ENCODE data around the gene ZNF765.
"Not testable (repeated sequence)": the region's sequence is repeated elsewhere in the genome, so short reads cannot be mapped to it uniquely, and the experiment has no call there.

The ZNF765 gene

DNA sequence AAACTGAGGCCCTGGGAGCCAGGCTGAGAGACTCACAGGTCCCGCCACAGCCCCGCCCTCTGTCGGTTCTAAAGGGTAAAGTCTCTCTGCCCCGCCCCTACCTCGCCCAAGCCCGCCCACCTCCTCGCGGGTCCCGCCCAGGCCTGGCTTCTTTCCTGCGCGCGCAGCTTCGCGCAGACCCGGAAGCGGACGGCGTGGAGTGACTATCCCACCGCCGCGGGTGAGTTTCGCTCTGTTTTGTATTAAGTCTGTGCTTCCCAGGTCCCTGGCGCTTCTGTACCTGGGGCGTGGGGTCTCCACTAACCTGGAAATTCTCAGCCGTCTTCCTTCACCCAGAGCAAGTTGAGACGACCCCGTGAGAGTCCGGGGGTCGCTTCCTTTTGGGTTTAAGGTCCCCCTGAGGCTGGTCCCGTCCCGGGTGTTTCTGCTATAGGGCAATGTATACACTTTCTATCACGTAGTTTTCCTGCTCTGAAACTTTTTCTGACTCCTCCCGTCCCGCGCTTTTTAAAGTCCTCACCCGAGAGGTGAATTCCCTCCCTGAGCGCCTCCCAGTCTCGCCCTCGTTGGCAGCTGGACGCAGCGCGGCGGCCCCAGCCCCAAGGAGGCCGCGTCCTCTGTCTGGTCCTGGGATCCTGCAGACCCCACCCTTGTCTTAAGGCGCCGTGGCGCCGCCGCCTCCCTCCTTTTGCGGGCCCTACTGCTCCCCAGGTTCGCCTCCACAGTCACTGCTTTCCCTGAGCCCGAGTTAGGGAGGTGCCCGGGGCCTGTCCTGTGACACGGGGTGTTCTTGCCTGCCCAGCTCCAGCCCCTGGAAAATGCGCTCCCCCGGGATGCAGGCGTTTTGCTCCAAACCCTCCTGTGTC, at the start of gene ZNF765:
Gene ZNF765, plus strand, starts transcription at position 176 of the 866 bp plus-strand sequence. CDS start 2,867 bp downstream, outside the sequence.
- peak; percentile 88 to 98 (median 96) for DNase-seq (ENCODE audit: low read depth in 4 of 4, low spot score in 1 of 4)

DNA sequence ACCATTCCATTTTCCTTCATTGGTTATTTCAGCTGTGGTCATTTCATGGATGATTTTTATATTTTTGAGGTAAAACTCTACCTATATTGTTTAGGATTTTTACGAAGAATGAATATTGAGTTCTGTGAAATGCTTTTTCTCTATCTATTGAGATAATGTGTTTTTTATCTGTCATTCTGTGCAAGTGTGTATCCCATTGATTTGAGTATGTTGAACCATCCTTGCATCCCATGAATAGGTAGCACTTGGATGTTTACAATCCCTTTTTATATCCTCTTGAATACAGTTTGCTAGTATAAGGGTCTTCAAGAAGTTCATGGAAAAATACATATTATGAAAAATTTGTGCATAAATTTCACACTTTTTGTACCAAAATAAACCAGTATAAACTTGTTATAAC, 39.2 kb upstream of the ZNF765 start:
- no peak for DNase-seq (ENCODE audit: low read depth in 4 of 4, low spot score in 1 of 4)

DNA sequence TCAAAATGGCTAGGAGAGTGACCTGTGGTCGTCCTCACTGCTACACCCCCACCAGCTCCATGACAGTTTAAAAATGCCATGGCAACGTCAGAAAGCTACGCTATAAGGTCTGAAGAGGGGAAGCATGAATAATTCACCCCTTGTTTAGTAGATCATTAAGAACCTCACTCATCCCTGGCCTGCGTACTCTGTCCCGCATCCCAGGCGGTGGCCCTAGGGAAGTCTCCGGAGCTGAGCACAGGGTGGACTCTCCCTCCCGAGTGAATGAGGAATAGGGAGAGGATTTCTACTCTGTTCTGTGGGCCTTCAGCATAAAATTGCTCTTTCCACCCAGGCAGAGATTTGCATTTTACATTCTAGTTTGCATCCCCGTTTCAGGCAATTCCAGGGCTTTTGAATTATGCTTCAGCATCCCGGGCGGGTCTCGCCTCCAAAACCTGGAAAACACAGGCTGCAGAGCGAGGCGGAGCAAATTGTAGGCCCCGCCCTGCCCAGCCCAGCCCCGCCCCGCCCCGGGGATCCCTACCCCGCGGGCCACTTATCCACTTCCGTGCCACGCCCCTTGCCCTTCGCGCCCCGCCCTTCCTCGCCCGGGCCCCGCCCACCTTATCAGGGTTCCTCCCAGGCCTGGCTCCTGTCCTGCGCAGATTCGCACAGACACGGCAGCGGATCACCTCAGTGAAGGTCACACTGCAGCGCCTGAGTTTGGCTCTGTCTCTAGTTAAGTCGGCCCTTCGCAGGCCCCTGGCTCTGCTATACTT, 36.9 kb upstream of the ZNF765 start:
- DNase-seq (ENCODE audit: low read depth in 4 of 4, low spot score in 1 of 4) = no peak

DNA sequence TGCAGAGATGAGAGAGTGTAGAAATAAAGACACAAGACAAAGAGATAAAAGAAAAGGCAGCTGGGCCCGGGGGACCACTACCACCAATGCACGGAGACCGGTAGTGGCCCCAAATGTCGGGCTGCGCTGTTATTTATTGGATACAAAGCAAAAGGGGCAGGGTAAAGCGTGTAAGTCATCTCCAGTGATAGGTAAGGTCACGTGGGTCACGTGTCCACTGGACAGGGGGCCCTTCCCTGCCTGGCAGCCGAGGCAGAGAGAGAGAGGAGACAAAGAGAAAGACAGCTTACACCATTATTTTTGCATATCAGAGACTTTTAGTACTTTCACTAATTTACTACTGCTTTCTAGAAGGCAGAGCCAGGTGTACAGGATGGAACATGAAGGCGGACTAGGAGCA, 34.9 kb upstream of the ZNF765 start:
- DNase-seq (ENCODE audit: low read depth in 4 of 4, low spot score in 1 of 4) = not testable (repeated sequence)

DNA sequence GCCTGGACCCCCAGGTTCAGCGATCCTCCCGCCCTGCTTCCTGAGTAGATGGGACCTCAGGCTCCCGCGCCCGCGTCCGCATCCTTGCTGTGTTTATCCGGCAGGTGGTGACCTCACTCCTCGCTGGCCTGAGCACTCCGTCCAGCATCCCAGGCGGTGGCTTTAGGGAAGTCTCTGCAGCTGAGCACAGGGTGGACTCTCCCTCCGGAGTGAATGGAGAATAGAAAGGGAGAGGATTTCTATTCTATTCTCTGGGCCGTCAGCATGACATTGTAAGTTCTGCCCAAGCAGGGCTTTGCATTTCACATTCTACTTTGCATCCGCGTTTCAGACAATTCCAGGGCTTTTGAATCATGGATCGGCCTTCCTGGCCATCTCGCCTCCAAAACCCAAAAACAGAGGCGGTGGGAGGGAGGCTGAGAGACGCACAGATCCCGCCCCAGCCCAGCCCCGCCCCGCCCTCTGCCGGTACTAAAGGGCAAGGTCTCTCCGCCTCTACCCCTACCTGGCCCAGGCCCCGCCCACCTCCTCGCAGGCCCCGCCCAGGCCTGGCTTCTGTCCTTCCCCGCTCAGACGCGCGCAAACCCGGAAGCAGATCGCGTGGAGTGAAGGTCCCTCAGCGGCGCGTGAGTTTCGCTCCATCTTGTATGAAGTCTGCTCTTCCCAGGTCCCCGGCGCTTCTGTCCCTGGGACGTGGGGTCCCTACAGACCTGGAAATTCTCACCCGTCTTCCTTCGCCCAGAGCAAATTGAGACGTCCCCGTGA, 29.6 kb upstream of the ZNF765 start, which contains the start of gene ZNF525:
Gene ZNF525, plus strand, starts transcription at position 572 of the 765 bp plus-strand sequence. CDS start 6,577 bp downstream, outside the sequence.
- peak; percentile 90 to 96 (median 94) for DNase-seq (ENCODE audit: low read depth in 4 of 4, low spot score in 1 of 4)

DNA sequence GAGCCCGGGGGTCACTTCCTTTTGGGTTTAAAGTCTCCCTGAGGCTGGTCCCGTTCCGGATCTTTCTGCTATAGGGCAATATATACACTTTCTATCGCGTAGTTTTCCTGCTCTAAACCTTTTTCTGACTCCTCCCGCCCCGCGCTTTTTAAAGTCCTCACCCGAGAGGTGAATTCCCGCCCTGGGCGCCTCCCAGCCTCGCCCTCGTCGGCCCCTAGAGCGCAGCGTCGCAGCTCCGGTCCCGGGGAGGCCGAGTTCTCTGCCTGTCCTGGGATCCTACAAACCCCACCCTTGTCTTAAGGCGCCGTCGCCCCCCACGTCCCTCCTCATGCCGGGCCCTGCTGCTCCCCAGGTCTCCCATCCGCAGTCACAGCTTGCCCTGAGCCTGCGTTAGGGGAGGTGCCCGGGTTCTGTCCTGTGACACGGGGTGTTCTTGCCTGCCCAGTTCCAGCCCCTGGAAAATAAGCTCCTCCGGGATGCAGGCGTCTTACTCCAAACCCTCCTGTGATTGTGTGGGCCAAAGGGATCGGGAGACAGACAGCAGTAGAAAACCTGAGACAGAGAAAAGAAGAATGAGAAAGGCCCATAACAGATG, 29.0 kb upstream of the ZNF765 start:
- DNase-seq (ENCODE audit: low read depth in 4 of 4, low spot score in 1 of 4) = peak; percentile 1 to 24 (median 11)

DNA sequence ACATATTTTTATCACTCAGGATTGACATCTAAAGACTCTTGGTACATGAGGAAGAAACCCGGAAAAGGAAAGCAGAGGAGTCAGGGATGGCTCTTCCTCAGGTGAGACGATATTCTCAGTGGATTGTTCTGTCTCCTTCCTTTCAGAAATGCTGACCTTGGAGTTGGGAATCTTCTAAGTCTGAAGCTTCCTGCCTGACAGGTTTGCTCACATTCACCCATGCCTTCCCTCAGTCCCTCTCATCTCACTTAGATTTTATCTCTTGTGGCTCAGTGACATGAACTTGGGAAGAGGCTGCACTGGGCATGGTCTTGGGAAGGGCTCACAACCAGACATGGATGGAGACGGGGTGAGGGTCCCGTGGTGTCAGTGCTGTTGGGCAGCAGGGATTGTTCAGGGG, 22.8 kb upstream of the ZNF765 start:
- no peak for DNase-seq (ENCODE audit: low read depth in 4 of 4, low spot score in 1 of 4)

DNA sequence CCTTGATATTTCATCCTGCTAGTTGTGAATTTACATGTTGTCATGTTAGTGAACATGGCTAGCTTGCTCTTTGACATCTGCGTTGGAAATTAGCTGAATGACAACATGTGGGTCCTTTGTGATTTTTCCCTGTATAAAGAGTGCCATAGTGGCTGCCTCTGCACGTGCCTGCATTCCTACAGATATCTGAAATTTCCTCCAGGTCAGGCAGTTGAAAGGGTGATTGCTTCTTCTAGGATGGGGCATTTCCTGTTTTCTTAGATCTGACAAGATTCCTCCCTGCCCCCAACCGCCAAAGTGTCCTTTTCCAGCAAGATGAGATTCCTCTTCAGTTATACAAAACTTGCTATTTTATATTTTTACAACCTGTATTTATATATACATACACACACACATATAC, 20.7 kb upstream of the ZNF765 start:
- no peak for DNase-seq (ENCODE audit: low read depth in 4 of 4, low spot score in 1 of 4)

DNA sequence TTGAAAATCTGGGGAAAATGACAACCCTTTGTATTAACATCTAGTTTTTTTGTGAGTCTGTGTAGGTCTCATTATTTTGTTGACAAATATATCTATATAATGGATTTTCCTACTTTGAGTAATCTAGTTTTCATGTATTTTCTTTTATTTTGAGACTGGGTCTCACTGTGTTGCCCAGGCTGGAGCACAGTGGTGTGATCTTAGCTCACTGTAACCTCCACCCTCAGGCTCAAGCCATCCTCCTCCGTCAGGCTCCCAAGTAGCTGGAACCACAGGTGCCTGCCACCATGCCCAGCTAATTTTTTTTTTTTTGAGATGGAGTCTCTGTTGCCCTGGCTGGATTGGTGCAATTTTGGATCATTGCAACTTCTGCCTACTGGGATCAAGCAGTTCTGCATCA, 20.2 kb upstream of the ZNF765 start:
- no peak for DNase-seq (ENCODE audit: low read depth in 4 of 4, low spot score in 1 of 4)

DNA sequence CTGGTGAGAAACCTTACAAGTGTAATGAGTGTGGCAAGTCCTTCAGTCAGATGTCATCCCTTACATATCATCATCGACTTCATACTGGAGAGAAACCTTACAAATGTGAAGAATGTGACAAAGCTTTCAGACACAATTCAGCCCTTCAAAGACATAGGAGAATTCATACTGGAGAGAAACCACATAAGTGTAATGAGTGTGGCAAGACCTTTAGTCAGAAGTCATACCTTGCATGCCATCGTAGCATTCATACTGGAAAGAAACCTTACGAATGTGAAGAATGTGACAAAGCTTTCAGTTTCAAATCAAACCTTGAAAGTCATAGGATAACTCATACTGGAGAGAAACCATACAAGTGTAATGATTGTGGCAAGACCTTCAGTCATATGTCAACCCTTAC, 13.6 kb upstream of the ZNF765 start:
- no peak for DNase-seq (ENCODE audit: low read depth in 4 of 4, low spot score in 1 of 4)

DNA sequence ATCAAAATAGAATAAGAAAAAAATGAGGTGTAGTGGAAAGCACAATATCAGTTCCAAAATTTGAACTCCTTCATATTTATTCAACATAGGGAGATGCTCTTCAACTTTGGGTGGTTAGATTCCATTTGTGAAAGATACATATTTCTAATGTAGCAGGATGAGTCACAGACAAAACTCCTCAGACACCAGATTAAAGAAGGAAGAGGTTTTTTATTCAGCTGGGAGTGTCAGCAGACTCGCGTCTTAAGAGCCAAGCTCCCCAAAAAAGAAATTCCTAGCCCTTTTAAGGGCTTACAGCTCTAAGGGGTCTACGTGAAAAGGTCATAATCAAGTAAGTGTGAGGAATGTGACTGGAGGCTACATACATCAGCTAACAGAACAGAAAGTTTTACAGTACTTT, 6.8 kb upstream of the ZNF765 start:
- no peak for DNase-seq (ENCODE audit: low read depth in 4 of 4, low spot score in 1 of 4)

DNA sequence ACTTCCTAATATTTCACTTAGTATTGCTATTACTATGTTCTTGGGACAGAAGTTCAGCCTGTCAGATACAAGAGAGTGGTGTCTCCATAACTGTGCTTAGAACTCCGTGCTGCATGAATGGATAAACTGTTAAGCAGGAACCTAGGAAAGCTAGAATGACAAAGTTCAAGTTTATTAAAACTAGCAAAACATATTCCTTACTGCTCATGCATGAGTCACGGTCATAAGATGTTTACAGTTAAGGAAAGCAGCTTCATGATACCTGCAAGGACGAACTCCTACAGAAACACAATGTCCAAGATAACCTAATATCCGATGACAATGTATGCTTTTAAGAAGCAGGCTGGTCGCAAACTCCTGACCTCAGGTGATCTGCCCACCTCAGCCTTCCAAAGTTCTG, 6.0 kb upstream of the ZNF765 start:
- DNase-seq (ENCODE audit: low read depth in 4 of 4, low spot score in 1 of 4) = no peak

DNA sequence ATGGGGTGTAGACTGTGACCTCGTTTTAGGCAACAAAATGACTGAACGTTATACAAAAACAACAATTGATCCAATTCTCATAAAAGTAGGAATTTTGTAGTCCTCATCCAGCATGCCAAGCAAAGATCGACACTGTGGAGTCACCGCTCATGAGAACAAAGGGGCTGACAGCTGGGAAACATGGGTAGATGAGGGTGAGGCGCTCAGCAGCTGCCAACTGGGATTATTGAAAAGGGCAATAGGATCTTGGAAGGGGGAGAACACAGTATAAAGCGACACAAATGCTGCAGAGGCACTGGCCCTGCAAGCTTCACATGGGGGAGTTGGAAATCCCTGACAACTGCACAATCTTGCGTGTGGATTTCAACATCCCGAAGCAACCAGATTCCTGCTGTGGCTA, 5.4 kb upstream of the ZNF765 start:
- DNase-seq (ENCODE audit: low read depth in 4 of 4, low spot score in 1 of 4) = no peak

DNA sequence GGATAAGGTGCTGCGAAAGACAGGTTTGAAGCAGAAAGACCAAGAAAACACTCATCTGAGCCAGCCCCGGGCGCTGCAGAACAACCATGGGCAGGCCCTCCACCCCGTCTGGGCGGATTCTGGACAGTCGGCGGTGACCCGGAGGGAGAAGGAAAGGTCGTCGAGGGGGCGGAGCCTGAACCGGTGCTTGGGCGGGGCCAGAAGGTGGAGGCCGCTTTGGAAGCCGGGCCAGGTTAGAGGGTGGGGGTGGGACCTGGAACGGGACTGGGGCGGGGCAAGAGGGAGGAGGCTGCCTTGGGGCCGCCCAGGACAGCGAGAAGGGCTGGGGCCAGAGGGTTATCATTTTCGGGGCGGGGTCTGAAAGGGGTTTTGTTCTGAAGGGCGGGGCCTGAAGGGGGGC, 5.0 kb upstream of the ZNF765 start:
- no peak for DNase-seq (ENCODE audit: low read depth in 4 of 4, low spot score in 1 of 4)

DNA sequence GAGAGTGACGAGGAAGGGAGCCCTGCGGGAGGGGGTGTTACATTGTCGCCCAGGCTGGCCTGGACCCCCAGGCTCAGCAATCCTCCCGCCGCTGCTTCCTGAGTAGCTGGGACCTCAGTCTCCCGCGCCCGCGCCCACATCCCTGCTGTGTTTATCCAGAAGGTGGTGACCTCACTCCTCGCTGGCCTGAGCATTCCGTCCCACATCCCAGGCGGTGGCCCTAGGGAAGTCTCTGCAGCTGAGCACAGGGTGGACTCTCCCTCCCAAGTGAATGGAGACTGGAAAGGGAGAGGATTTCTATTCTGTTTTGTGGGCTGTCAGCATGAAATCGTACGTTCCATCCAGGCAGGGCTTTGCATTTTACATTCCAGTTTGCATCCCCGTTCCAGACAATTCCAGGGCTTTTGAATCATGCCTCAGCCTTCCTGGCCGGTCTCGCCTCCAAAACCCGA, 401 bp upstream of the ZNF765 start:
- DNase-seq (ENCODE audit: low read depth in 4 of 4, low spot score in 1 of 4) = no peak

DNA sequence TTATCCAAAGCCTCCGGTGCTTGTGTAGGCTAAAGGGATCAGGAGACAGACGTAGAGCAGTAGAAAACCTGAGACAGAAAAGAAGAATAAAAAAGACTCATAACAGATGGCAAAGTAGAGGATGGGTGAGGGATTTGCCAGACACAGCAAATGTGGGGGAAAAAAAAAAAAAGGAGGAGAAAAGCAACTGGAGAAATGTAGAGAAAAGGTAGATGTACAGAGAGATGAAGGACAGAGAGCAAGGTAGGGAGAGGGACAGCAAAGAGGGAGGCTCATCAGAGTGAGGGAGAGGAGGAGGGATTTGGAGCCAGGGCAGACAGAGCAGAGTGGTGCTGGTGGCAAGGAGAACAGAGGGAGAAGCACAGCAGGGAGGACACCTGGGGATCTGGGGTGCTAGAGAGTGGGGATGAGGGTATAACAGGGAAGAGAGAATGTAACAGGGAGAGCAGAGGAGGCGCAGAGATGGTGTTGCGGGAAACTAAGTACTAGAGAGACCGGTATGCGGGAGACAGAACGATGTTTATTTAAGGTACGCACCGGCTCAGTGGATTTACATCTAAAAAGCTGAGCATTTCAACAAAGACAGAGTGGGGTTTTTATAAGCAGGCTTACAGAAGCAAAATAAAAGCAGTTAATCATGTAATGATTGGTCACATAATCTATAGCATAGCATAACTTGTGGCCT, 1.0 kb downstream of the ZNF765 start:
- not testable (repeated sequence) for DNase-seq (ENCODE audit: low read depth in 4 of 4, low spot score in 1 of 4)

DNA sequence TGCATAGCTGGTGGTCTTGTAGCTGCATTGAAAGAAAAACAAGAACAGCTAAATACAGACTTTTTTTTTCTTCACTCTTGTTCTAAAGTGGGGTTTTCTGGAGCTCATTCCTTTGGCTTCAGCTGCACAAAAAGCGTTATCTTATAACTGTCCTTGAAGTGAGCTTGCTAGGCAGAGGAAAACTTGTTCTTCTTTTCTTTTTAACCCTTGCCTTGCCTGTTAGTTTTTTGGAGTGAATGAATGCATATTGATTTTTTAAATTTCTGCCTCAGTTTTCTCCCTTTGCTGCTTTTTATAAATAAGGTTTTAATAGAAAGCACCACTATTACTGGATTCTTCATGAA, 1.5 kb downstream of the ZNF765 start:
- DNase-seq (ENCODE audit: low read depth in 4 of 4, low spot score in 1 of 4) = no peak

DNA sequence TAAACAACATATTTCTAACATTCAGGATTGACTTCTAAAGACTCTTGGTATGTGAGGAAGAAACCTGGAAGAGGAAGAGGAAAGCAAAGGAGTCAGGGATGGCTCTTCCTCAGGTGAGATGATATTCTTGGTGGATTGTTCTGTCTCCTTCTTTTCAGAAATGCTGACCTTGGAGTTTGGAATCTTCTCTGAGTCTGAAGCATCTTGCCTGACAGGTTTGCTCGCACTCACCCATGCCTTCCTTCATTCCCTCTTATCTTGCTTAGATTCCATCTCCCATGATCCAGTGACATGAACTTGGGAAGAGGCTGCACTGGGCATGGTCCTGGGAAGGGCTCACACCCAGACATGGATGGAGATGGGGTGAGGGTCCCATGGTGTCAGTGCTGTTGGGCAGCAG, 3.0 kb downstream of the ZNF765 start:
- DNase-seq (ENCODE audit: low read depth in 4 of 4, low spot score in 1 of 4) = not testable (repeated sequence)

DNA sequence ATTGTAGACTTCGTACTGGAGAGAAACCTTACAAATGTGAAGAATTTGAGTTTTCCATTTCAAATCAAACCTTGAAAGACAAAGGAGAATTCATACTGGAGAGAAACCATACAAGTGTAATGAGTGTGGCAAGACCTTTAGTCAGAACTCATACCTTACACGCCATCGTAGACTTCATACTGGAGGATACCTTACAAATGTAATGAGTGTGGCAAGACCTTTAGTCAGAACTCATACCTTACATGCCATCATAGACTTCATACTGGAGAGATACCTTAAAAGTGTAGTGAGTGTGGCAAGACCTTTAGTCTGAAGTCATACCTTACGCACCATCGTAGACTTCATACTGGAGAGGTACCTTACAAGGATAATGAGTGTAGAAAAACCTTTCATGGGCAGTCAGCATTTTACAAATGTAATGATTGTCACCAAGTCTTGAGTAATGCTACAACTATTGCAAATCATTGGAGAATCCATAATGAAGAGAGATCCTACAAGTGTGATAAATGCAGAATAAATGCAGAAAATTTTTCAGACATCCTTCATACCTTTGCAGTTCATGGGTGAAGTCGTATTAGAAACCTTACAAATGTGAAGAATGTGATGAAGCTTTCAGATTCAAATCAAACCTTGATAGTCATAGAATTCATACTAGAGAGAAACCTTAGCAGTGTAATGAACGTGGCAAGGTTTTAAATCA, 14.7 kb downstream of the ZNF765 start:
- DNase-seq (ENCODE audit: low read depth in 4 of 4, low spot score in 1 of 4) = no peak

Measured in stimulated activated CD4-positive, alpha-beta T cell treated with anti-CD3 and anti-CD28 coated beads, Interleukin-1b, Interleukin-23, amount 100 ng/mL, for 24 hours (primary cell).